NCI-H2107 (cell line): ENCODE data around the gene UBE2J2.

Source experiments
- DNase-seq: peaks from one replicate; lab custom pipeline; 2025; lab: John Stamatoyannopoulos, UW

UBE2J2 gene

GRCh38 chr1:1280782-1281481 is 7.3 kb upstream of the UBE2J2 start:
- DNase-seq: no peak

DNA sequence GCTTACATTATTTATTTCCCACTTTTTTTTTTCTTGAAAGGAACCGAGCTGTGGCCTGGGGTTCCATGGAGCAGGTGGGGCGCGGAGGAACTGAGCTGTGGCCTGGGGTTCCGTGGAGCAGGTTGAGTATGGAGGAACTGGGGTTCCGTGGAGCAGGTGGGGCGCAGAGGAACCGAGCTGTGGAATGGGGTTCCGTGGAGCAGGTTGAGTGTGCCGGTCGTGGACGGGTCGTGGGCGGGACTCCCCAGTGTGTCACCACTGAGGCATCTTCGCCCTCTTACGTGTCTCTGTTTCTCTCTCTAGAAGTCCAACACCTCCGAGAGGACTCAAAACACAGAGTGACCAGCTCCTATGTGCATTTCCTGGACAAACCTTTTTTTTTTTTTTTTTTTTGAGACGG is 5.4 kb upstream of the UBE2J2 start:
- no peak for DNase-seq

DNA sequence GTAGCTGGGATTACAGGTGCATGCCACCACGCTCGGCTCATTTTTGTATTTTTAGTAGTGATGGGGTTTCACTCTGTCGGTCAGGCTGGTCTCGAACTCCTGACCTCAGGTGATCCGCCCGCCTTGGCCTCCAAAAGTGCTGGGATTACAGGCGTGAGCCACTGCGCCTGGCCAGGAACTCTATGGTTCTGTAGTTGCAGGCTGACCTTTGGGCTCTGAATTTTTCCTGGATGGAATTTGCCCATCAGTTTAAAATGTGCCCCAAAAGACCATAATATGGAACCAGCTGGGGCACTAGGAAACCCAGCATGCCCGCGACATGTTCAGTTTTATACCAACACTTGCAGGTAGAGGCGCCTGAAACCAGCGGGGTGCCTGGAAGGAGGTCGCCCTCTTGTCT is 5.0 kb upstream of the UBE2J2 start:
- no peak for DNase-seq

DNA sequence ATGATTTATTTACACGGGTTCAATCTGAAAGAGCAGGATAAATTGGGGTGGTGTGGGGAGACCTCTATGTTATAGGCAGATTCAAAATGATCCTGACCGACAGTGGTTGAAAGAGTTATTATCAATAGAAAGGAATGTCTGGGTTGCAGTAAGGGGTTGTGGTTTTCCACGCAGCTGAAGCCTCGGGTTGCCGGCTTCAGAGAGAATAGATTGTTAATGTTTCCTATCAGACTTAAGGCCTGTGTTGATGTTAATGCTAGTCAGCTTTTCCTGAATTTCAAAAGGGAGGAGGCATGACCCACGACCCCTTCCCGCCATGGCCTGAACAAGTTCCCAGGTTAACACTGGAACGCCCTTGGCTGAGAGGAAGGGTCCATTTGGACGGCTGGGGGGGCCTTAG is 2.2 kb upstream of the UBE2J2 start:
- DNase-seq: no peak

DNA sequence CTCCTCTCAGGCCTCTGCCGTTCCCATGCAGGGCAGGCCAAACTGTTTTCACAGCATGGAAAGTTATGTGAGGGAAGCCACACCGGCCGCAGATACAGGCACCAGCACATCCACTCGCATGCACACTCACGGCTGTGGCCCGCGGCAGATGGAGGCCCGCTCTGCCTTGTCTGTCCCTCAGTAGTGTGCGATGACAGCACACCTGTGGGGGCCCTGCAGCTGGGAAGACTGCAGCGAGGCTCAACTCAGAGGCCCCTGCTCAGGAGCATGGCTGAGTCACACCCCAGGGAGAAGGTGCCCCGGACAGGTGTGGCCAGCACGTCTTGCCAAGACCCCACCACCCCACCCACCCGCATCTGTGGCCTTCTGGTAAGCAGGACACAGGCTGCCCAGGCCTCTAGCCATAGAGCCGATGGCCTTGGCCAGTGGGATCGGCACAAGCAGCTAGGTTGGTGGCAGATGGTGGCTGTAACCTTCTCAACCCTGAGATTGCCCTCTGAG is 1.3 kb upstream of the UBE2J2 start:
- DNase-seq: no peak

- no peak for DNase-seq
Observed at GRCh38 chr1:1274299-1274930, 761 bp upstream of the UBE2J2 start.

- no peak for DNase-seq
Observed at GRCh38 chr1:1273209-1273511, 494 bp downstream of the UBE2J2 start.

- no peak for DNase-seq
Observed at GRCh38 chr1:1272341-1273208, 1.1 kb downstream of the UBE2J2 start.

- no peak for DNase-seq
Observed at GRCh38 chr1:1270813-1271212, 2.8 kb downstream of the UBE2J2 start.

- DNase-seq: no peak
Observed at GRCh38 chr1:1268284-1268682, 5.4 kb downstream of the UBE2J2 start.

- no peak for DNase-seq
Observed at GRCh38 chr1:1267488-1268283, 6.0 kb downstream of the UBE2J2 start.

- no peak for DNase-seq
Observed at GRCh38 chr1:1264868-1265272, 8.8 kb downstream of the UBE2J2 start.

- DNase-seq: no peak
Observed at GRCh38 chr1:1264026-1264425, 9.6 kb downstream of the UBE2J2 start.

DNA sequence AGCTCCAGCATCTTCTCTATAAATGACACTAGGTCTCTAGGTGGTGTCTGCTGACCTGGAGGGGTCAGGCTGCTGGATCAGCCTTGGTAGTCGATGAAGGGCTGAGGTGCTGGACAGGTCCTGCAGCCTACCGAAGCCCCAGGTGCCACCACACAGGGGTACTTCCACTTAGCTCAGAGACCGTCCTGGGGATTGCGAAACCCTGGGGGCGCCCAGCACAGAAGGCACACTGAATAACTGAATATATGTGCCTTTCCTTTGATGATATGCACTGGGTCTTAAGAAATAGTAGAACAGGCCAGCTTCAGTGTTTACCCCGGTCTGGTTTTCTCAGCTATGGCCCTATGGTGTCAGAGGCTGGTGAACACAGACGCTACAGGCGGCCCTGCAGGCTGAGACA is 10.9 kb downstream of the UBE2J2 start:
- no peak for DNase-seq

DNA sequence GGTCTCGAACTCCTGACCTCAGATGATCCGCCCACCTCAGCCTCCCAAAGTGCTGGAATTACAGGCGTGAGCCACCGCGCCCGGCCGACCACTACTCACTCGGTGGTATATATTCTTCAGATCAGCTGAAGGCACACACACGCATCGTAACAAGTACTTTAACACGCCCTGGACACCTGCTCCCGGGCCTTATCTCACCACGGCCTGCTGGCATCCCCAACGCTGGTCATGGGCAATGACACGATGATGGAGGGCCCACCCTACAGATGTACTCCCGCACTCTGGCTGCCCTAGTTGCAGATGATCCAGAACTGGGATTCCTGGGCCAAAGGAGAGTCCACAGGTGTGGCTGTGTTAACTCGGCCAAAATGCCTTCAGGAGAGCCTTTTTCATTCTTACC is 11.6 kb downstream of the UBE2J2 start:
- no peak for DNase-seq

DNA sequence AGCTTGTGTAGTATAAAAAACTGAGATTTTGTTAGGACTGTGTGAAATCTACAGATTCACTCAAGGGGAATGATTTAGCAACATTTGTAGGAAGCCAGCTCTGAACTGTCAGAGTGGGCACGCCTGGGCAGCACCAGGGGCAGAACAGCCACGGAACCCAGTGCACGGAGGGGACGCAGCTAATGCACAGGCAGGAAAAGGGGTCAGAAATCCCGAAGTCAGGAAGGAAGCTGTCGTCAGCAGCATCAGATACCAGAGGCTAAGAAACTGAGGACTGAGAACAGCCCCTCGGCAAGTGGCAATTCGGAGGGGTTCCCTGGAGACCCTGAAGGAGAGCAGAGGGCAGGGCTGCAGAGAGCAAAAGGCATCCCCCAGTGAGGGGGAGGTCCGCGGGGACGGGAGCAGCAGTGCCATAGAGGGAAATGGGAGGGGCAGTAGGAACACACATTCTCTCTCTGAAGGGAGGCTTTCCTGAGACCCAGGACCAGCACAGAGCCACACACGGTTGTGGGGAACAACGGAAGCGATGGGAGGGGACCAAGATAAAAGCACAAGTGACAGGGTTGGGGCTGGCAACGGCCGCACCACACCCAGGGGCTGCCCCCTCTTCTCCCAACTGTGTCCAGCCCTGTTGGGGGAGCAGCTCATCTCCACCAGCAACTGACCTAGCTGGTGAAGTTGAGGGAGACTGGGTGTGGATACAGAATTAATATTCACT is 12.7 kb downstream of the UBE2J2 start:
- no peak for DNase-seq

- DNase-seq: no peak
Observed at GRCh38 chr1:1259951-1260600, 13.6 kb downstream of the UBE2J2 start.

- DNase-seq: no peak
Observed at GRCh38 chr1:1259540-1259939, 14.1 kb downstream of the UBE2J2 start.

DNA sequence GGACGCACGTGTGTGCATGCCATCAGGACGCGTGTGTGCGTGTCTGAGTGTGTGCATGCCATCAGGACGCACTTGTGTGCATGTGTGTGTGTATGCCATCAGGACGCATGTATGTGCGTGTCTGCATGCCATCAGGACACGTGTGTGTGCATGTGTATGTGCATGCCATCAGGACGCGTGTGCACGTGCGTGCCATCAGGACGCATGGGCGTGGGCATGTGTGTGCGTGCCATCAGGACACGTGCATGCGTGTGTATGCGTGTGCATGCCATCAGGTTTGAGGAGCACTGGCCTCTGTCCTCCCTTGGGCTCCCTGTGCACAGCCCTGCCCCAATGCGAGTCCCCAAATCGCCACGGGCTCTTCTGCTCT is 14.6 kb downstream of the UBE2J2 start:
- no peak for DNase-seq

DNA sequence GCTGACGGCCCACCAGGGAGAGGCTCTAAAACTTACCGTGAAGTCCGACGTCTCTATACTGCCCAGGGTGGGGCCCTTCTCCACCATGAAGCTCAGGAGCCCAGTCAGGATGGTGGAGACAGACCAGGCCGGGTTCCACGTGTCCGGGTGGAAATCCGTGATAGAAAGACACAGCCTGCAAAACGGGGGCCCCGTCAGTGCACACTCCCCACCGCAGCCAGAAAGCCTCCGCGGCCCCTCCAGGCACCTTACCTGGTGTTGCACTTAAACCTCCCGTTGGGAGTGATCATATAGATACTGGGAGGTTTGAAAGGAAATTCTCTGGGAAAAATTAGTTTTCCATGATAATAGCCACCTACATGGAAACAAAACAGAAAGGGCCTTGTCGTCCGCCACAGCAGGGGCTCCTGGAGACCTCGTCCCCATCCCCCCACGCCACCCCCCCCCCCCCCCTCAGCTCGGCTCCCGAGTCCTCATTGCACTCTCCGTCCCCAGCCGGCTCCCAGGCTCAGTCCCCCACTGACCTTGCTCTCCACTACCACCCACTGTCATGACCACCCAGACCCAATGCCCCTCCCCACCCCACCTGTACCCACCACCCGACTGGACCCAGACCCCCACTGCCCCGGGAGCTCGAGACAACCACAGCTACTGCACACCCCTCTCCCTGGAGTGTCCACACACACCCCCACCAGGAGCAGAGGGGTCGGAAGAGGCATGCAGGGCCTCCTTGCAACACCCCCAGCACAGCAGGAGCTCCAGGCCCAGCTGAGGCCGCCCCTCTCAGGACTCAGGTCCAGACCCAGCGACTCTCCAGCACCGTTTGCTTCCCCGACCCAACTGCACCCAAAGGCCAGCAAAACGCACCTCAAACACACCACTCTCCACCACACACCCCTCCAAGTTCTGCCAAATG is 16.4 kb downstream of the UBE2J2 start:
- DNase-seq: no peak
